ENCODE results near the gene BLVRA. TPM values are rescaled to one million over a fixed set of nuclear protein-coding genes. Genes with fewer than 3 reads are reported as not detected.
"Not testable (repeated sequence)": the region's sequence is repeated elsewhere in the genome, so short reads cannot be mapped to it uniquely, and the experiment has no call there.

The BLVRA gene
- total RNA-seq, 4 donors from 2014 or later: 20.4 to 93.0 (median 56.5) TPM

DNA sequence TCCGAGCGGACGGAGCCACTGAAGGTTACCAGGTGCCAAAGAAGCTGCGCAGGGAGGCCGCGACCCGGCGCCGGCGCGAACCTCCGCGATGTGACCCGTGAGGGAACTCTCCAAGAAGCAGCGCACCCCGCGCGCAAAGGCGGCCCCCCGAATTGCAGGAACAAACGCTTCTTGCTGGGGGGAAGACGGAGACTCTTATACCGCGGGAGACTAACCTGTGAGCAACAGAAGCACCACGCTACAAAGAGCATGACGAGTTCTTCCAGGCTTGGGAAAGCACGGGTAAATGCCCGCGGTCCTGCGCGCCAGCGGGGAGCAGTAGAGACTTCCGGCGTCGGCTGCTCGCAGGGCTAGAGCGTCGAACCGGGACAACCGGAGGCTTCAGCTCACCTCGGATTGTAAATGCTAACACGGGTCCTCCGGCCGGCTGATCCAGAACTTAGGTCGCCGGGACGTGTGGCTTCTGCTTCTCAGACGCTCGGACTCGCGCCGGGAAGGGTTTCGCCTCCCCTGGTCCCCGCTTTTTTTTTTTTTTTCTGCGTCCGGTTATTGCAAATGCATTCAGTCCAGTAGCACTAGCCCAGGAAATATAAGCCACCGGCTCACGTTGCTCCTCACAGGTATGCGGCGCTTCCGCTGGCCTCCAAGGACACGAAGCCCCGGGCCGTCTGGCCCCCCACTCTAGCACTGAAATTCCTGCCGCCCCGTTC is 29.1 kb upstream of the BLVRA start, which contains the start of gene COA1:
Gene COA1 (minus strand): TSS at position 310 of the 710 bp plus-strand sequence. CDS start 80,909 bp downstream, outside the sequence.
- peak in 1 of 2 donors; percentile 33 for TF ChIP-seq POLR2A (IDR thresholded peaks at IDR 0.05)
- TF ChIP-seq, protein P1, sequence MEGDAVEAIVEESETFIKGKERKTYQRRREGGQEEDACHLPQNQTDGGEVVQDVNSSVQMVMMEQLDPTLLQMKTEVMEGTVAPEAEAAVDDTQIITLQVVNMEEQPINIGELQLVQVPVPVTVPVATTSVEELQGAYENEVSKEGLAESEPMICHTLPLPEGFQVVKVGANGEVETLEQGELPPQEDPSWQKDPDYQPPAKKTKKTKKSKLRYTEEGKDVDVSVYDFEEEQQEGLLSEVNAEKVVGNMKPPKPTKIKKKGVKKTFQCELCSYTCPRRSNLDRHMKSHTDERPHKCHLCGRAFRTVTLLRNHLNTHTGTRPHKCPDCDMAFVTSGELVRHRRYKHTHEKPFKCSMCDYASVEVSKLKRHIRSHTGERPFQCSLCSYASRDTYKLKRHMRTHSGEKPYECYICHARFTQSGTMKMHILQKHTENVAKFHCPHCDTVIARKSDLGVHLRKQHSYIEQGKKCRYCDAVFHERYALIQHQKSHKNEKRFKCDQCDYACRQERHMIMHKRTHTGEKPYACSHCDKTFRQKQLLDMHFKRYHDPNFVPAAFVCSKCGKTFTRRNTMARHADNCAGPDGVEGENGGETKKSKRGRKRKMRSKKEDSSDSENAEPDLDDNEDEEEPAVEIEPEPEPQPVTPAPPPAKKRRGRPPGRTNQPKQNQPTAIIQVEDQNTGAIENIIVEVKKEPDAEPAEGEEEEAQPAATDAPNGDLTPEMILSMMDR (IDR thresholded peaks at IDR 0.05): peak in 2 of 4 experiments; percentile 17 to 23
- no peaks in the 10 kb centered on the region for H3K27me3 ChIP-seq
- peak within 1 kb of the TSS; percentile 83 to 86 for H3K27ac ChIP-seq
- H3K4me3 ChIP-seq: peak within 1 kb of the TSS; percentile 78 to 87
- H3K4me1 ChIP-seq: peaks cover 0 to 3% of the 10 kb centered on the region in 2 donors
- no peaks in the 10 kb centered on the region for H3K9me3 ChIP-seq
- peak; percentile 78 to 86 for DNase-seq
- intact Hi-C loops (cut with DNase I; ENCODE audit: low total_unique reads): no loop called here
- no peaks in the 10 kb centered on the region for H3K36me3 ChIP-seq

DNA sequence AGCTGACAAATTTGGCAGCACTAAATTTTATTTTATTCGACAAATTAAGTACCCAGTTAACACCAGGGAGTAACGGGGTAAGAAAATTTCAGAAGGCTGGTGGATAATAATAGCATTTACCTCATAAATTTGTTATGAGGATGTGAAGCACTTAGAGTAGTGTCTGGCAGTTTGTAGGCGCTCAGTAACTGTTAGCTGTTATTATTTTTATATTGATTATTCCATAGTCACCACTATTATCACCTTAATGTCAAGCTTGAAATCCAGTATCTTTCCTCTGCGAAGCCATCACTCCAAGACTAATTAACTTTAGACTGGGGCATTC is 28.6 kb upstream of the BLVRA start:
- Histone ChIP-seq H3K27ac (peak overlapping the region; percentile 83 to 86), H3K9me3 (no peaks in the 10 kb centered on the region), H3K4me3 (peak overlapping the region; percentile 78 to 87), H3K27me3 (no peaks in the 10 kb centered on the region), H3K36me3 (no peaks in the 10 kb centered on the region), H3K4me1 (peaks cover 0 to 3% of the 10 kb centered on the region in 2 donors)
- no peak for DNase-seq
- intact Hi-C loops (cut with DNase I; ENCODE audit: low total_unique reads): no loop called here
- no peak for TF ChIP-seq POLR2A (IDR thresholded peaks at IDR 0.05)
- TF ChIP-seq, protein P1 (IDR thresholded peaks at IDR 0.05): no peak

DNA sequence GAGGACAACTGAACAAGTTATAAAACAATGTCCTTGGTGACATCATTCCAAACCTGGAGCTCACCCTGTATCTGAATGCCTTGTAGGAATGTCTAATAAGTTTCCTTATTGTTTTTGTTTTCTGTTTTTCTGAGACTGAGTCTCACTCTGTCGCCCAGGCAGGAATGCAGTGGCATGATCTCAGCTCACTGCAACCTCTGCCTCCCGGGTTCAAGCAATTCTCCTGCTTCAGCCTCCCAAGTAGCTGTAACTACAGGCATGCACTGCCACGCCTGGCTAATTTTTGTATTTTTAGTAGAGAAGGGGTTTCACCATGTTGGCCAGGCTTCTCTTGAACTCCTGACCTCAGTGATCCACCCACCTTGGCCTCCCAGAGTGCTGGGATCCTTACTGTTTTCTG is 27.0 kb upstream of the BLVRA start:
- H3K36me3 ChIP-seq; H3K27me3 ChIP-seq; intact Hi-C loops (cut with DNase I; ENCODE audit: low total_unique reads); H3K27ac ChIP-seq; H3K4me3 ChIP-seq; H3K4me1 ChIP-seq; DNase-seq; H3K9me3 ChIP-seq: not testable (repeated sequence)

DNA sequence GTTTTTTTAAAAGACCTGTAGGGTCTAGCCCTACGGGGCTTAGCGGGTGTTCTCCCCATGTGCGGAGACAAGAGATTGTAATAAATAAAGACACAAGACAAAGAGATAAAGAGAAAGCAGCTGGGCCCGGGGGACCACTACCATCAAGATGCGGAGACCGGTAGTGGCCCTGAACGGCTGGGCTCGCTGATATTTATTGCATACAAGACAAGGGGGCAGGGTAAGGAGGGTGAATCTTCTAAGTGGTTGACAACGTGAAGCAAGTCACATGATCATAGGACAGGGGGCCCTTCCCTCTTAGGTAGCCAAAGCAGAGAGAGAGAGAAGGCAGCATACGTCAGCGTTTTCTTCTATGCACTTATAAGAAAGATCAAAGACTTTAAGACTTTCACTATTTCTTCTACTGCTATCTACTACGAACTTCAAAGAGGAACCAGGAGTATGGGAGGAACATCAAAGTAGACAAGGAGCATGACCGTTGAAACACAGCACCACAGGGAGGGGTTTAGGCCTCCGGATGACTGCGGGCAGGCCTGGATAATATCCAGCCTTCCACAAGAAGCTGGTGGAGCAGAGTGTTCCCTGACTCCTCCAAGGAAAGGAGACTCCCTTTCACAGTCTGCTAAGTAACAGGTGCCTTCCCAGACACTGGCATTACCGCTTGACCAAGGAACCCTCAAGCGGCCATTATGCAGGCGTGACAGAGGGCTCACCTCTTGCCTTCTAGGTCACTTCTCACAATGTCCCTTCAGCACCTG is 23.7 kb upstream of the BLVRA start:
- H3K9me3 ChIP-seq; intact Hi-C loops (cut with DNase I; ENCODE audit: low total_unique reads); H3K27ac ChIP-seq; H3K4me1 ChIP-seq; H3K27me3 ChIP-seq; H3K36me3 ChIP-seq; DNase-seq: not testable (repeated sequence)
- H3K4me3 ChIP-seq: peak overlapping the region in 1 of 2 donors; percentile 15

DNA sequence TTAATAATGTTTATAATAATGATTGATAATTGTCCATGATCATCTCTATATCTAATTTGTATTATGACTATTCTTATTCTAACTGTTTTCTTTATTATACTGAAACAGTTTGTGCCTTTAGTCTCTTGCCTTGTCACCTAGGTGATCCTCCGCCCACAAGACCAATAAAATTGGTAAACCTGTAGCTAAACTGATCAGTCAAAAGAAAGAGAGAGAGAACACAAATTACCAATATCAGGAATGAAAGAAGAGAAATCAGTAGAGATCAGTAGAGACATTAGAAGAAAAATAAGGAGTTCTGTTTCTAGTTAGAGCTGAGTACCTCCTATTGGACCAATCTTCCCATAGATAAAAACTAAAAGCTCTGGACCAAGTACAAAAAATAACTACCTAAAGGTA is 23.1 kb upstream of the BLVRA start:
- H3K27ac ChIP-seq: no peak overlapping the region
- TF ChIP-seq POLR2A (IDR thresholded peaks at IDR 0.05): no peak
- TF ChIP-seq, protein P1 (IDR thresholded peaks at IDR 0.05): no peak
- intact Hi-C loops (cut with DNase I; ENCODE audit: low total_unique reads): no loop called here
- H3K27me3 ChIP-seq: no peaks in the 10 kb centered on the region
- no peaks in the 10 kb centered on the region for H3K36me3 ChIP-seq
- no peaks in the 10 kb centered on the region for H3K9me3 ChIP-seq
- DNase-seq: no peak
- H3K4me3 ChIP-seq: no peak overlapping the region
- H3K4me1 ChIP-seq: no peaks in the 10 kb centered on the region

All from uterus (tissue), 4 donors.